Activated naive CD4-positive, alpha-beta T cell treated with anti-CD3 and anti-CD28 coated beads, Interleukin-2, amount 10 ng/mL, durations not matched to agents 7 days and 5 days (primary cell): Measurements from ENCODE around the gene RPS6KB1.
"Not testable (repeated sequence)": the region's sequence is repeated elsewhere in the genome, so short reads cannot be mapped to it uniquely, and the experiment has no call there.

ENCODE experiments used
- CTCF ChIA-PET: fragments of 350-600 bp; sonication (Branson Sonifier 250); formaldehyde crosslinking; loops from one replicate; lab custom pipeline; 2021; ENCODE audit warnings: antibody characterized with exemption; lab: Charles Lee
- DNase-seq: peaks from one replicate; pipeline ENCODE4 v3.0.0-alpha.2; 2020
- H3K27ac Mint-ChIP-seq: one replicate; pipeline ENCODE4 v1.8.0; 2021; ENCODE audit warnings: mild to moderate bottlenecking, moderate library complexity, mixed read lengths
- H3K27me3 Mint-ChIP-seq: one replicate; pipeline ENCODE4 v1.8.0; 2021; ENCODE audit warnings: mild to moderate bottlenecking, mixed read lengths
- H3K36me3 Mint-ChIP-seq: one replicate; pipeline ENCODE4 v1.8.0; 2021; ENCODE audit warnings: mixed read lengths
- H3K4me1 Mint-ChIP-seq: one replicate; pipeline ENCODE4 v1.8.0; 2021; ENCODE audit warnings: mixed read lengths
- H3K4me3 Mint-ChIP-seq: one replicate; pipeline ENCODE4 v1.8.0; 2021; ENCODE audit warnings: mild to moderate bottlenecking, moderate library complexity, mixed read lengths
- H3K9me3 Mint-ChIP-seq: one replicate; pipeline ENCODE4 v1.8.0; 2021; ENCODE audit warnings: mixed read lengths

The RPS6KB1 gene

GRCh38 chr17:59933317-59933716, 40.4 kb downstream of the RPS6KB1 start:
- H3K27ac Mint-ChIP-seq, H3K27me3 Mint-ChIP-seq, DNase-seq, H3K4me1 Mint-ChIP-seq, H3K9me3 Mint-ChIP-seq, CTCF ChIA-PET, H3K4me3 Mint-ChIP-seq: not testable (repeated sequence)
- H3K36me3 Mint-ChIP-seq, result peaks cover 65% of the 10 kb centered on the region

- not testable (repeated sequence) for H3K4me3 Mint-ChIP-seq, DNase-seq, H3K9me3 Mint-ChIP-seq, H3K4me1 Mint-ChIP-seq, H3K27me3 Mint-ChIP-seq
- H3K27ac Mint-ChIP-seq, result peak overlapping the region; percentile 37
- H3K36me3 Mint-ChIP-seq, result peaks cover 49% of the 10 kb centered on the region
- CTCF ChIA-PET, result interaction anchor here (0.6 kb wide), 1 partner anchor 203 kb away, joined by 3 read pairs; no protein-coding TSS in a partner anchor
Measured at GRCh38 chr17:59940697-59941096, 47.8 kb downstream of the RPS6KB1 start.

GRCh38 chr17:59941131-59941530, 48.2 kb downstream of the RPS6KB1 start:
- DNase-seq, result no peak
- H3K27me3 Mint-ChIP-seq, result no peaks in the 10 kb centered on the region
- H3K36me3 Mint-ChIP-seq, result peaks cover 49% of the 10 kb centered on the region
- no peak overlapping the region for H3K4me3 Mint-ChIP-seq
- no peaks in the 10 kb centered on the region for H3K9me3 Mint-ChIP-seq
- peaks cover 9% of the 10 kb centered on the region for H3K4me1 Mint-ChIP-seq
- CTCF ChIA-PET, result interaction anchor here (0.6 kb wide), 1 partner anchor 203 kb away, joined by 3 read pairs; no protein-coding TSS in a partner anchor
- no peak overlapping the region for H3K27ac Mint-ChIP-seq

GRCh38 chr17:59946433-59946832, 53.5 kb downstream of the RPS6KB1 start:
- H3K4me1 Mint-ChIP-seq, H3K9me3 Mint-ChIP-seq, H3K4me3 Mint-ChIP-seq, H3K27me3 Mint-ChIP-seq, CTCF ChIA-PET, H3K27ac Mint-ChIP-seq, DNase-seq: not testable (repeated sequence)
- H3K36me3 Mint-ChIP-seq, result peaks cover 54% of the 10 kb centered on the region

GRCh38 chr17:59947310-59947709, 54.4 kb downstream of the RPS6KB1 start:
- H3K27ac Mint-ChIP-seq, H3K27me3 Mint-ChIP-seq, H3K4me3 Mint-ChIP-seq, CTCF ChIA-PET, H3K4me1 Mint-ChIP-seq, H3K9me3 Mint-ChIP-seq, DNase-seq: not testable (repeated sequence)
- peaks cover 53% of the 10 kb centered on the region for H3K36me3 Mint-ChIP-seq

- peaks cover 9% of the 10 kb centered on the region for H3K4me1 Mint-ChIP-seq
- no peaks in the 10 kb centered on the region for H3K9me3 Mint-ChIP-seq
- no peak for DNase-seq
- no peak overlapping the region for H3K4me3 Mint-ChIP-seq
- CTCF ChIA-PET, result interaction anchor here (0.6 kb wide), 1 partner anchor 97 kb away, joined by 3 read pairs; no protein-coding TSS in a partner anchor
- no peaks in the 10 kb centered on the region for H3K27me3 Mint-ChIP-seq
- peaks cover 41% of the 10 kb centered on the region for H3K36me3 Mint-ChIP-seq
- H3K27ac Mint-ChIP-seq, result no peak overlapping the region
Measured at GRCh38 chr17:59950049-59950448, 57.1 kb downstream of the RPS6KB1 start.

GRCh38 chr17:59954856-59955255, 61.9 kb downstream of the RPS6KB1 start:
- DNase-seq, result no peak
- H3K4me3 Mint-ChIP-seq, result no peak overlapping the region
- no peaks in the 10 kb centered on the region for H3K9me3 Mint-ChIP-seq
- H3K27me3 Mint-ChIP-seq, result no peaks in the 10 kb centered on the region
- H3K36me3 Mint-ChIP-seq, result peaks cover 44% of the 10 kb centered on the region
- H3K27ac Mint-ChIP-seq, result no peak overlapping the region
- CTCF ChIA-PET, result interaction anchor here (0.9 kb wide), 1 partner anchor 40 kb away, joined by 3 read pairs; no protein-coding TSS in a partner anchor
- no peaks in the 10 kb centered on the region for H3K4me1 Mint-ChIP-seq

- H3K4me3 Mint-ChIP-seq, H3K27me3 Mint-ChIP-seq, H3K27ac Mint-ChIP-seq, DNase-seq, H3K9me3 Mint-ChIP-seq, CTCF ChIA-PET: not testable (repeated sequence)
- Mint-ChIP-seq H3K36me3 (peaks cover 40% of the 10 kb centered on the region), H3K4me1 (peaks cover 18% of the 10 kb centered on the region)
Measured at GRCh38 chr17:59959574-59959973, 66.7 kb downstream of the RPS6KB1 start.

GRCh38 chr17:59962739-59963318, 69.9 kb downstream of the RPS6KB1 start:
- H3K27ac Mint-ChIP-seq, result no peak overlapping the region
- CTCF ChIA-PET, result no interaction called here
- peaks cover 21% of the 10 kb centered on the region for H3K36me3 Mint-ChIP-seq

GRCh38 chr17:59963738-59964481, 71.0 kb downstream of the RPS6KB1 start:
- H3K36me3 Mint-ChIP-seq, result peaks cover 13% of the 10 kb centered on the region
- peak overlapping the region; percentile 85 for H3K4me3 Mint-ChIP-seq
- H3K27ac Mint-ChIP-seq, result peak overlapping the region; percentile 82
- CTCF ChIA-PET, result interaction anchor here (1.0 kb wide), 1 partner anchor 73 kb away, joined by 3 read pairs; no protein-coding TSS in a partner anchor
- no peaks in the 10 kb centered on the region for H3K9me3 Mint-ChIP-seq
- H3K27me3 Mint-ChIP-seq, result peaks cover 3% of the 10 kb centered on the region
- peak; percentile 64 for DNase-seq
- peaks cover 24% of the 10 kb centered on the region for H3K4me1 Mint-ChIP-seq

More at GRCh38 chr17:59962739-59963318, 69.9 kb downstream of the RPS6KB1 start:
- H3K4me3 Mint-ChIP-seq, result peak overlapping the region; percentile 85
- DNase-seq, result no peak
- peaks cover 24% of the 10 kb centered on the region for H3K4me1 Mint-ChIP-seq
- peaks cover 3% of the 10 kb centered on the region for H3K27me3 Mint-ChIP-seq
- H3K9me3 Mint-ChIP-seq, result no peaks in the 10 kb centered on the region

GRCh38 chr17:59964482-59965328, 71.8 kb downstream of the RPS6KB1 start, which contains the start of gene RNFT1:
Gene RNFT1, minus strand, starts transcription at chr17:59964740. Its CDS starts 77 bp downstream, at chr17:59964663.
- Mint-ChIP-seq H3K36me3 (peaks cover 9% of the 10 kb centered on the region), H3K4me1 (peaks cover 24% of the 10 kb centered on the region), H3K27ac (peak within 1 kb of the TSS; percentile 82), H3K4me3 (peak within 1 kb of the TSS; percentile 85), H3K9me3 (no peaks in the 10 kb centered on the region), H3K27me3 (peaks cover 3% of the 10 kb centered on the region)
- peak; percentile 93 for DNase-seq
- CTCF ChIA-PET, result interaction anchor here (1.0 kb wide), 1 partner anchor 72 kb away, joined by 3 read pairs; no protein-coding TSS in a partner anchor

- CTCF ChIA-PET, DNase-seq, H3K36me3 Mint-ChIP-seq, H3K4me1 Mint-ChIP-seq, H3K4me3 Mint-ChIP-seq, H3K27ac Mint-ChIP-seq, H3K9me3 Mint-ChIP-seq: not testable (repeated sequence)
- peaks cover 16% of the 10 kb centered on the region for H3K27me3 Mint-ChIP-seq
Measured at GRCh38 chr17:59971771-59972170, 78.8 kb downstream of the RPS6KB1 start.

- CTCF ChIA-PET, result interaction anchor here (0.7 kb wide), 1 partner anchor 428 kb away, joined by 4 read pairs; no protein-coding TSS in a partner anchor
- Mint-ChIP-seq H3K27me3 (peaks cover 16% of the 10 kb centered on the region), H3K36me3 (no peaks in the 10 kb centered on the region), H3K4me3 (no peak overlapping the region), H3K9me3 (no peaks in the 10 kb centered on the region), H3K27ac (no peak overlapping the region), H3K4me1 (no peaks in the 10 kb centered on the region)
- DNase-seq, result no peak
Measured at GRCh38 chr17:59972778-59973177, 79.9 kb downstream of the RPS6KB1 start.

- H3K4me1 Mint-ChIP-seq, H3K9me3 Mint-ChIP-seq: not testable (repeated sequence)
Measured at GRCh38 chr17:59973483-59973882, 80.6 kb downstream of the RPS6KB1 start.

More at GRCh38 chr17:59973483-59973882, 80.6 kb downstream of the RPS6KB1 start:
- peaks cover 16% of the 10 kb centered on the region for H3K27me3 Mint-ChIP-seq
- not testable (repeated sequence) for DNase-seq, H3K4me3 Mint-ChIP-seq, H3K36me3 Mint-ChIP-seq, H3K27ac Mint-ChIP-seq
- CTCF ChIA-PET, result interaction anchor here (0.7 kb wide), 1 partner anchor 427 kb away, joined by 4 read pairs; no protein-coding TSS in a partner anchor
